Stimulated activated CD4-positive, alpha-beta T cell treated with anti-CD3 and anti-CD28 coated beads, Interleukin-12 subunit alpha, Interleukin-12 subunit beta, amount 100 ng/mL, for 4 hours (primary cell): ENCODE data around the gene RPUSD1.
"Not testable (repeated sequence)": the region's sequence is repeated elsewhere in the genome, so short reads cannot be mapped to it uniquely, and the experiment has no call there.

Experiments used
- DNase-seq: peaks from one replicate; pipeline ENCODE4 v3.0.0-alpha.2; 2020

The RPUSD1 gene

GRCh38 chr16:764184-764750, 23.9 kb downstream of the RPUSD1 start:
- no peak for DNase-seq

GRCh38 chr16:763369-764183, 24.6 kb downstream of the RPUSD1 start:
- DNase-seq: no peak

- no peak for DNase-seq
Observed at GRCh38 chr16:762595-763268, 25.4 kb downstream of the RPUSD1 start.

GRCh38 chr16:761625-762513, 26.3 kb downstream of the RPUSD1 start:
- DNase-seq: no peak

GRCh38 chr16:760545-761343, 27.4 kb downstream of the RPUSD1 start, which contains the start of gene MSLN:
TSS of gene MSLN (plus strand) at chr16:760734. CDS start at chr16:762681, 1,947 bp downstream.
- no peak for DNase-seq

- no peak for DNase-seq
Observed at GRCh38 chr16:760065-760464, 28.1 kb downstream of the RPUSD1 start.

GRCh38 chr16:759110-759910, 28.9 kb downstream of the RPUSD1 start:
- no peak for DNase-seq

- DNase-seq: no peak
Observed at GRCh38 chr16:756428-756827, 31.8 kb downstream of the RPUSD1 start.

GRCh38 chr16:754656-755055, 33.5 kb downstream of the RPUSD1 start:
- no peak for DNase-seq

GRCh38 chr16:754121-754607, 34.0 kb downstream of the RPUSD1 start:
- DNase-seq: not testable (repeated sequence)

GRCh38 chr16:752007-752312, 36.2 kb downstream of the RPUSD1 start:
- no peak for DNase-seq

- DNase-seq: no peak
Observed at GRCh38 chr16:751152-752006, 36.8 kb downstream of the RPUSD1 start.

GRCh38 chr16:750485-750884, 37.7 kb downstream of the RPUSD1 start:
- no peak for DNase-seq

- no peak for DNase-seq
Observed at GRCh38 chr16:749010-749409, 39.2 kb downstream of the RPUSD1 start.

- no peak for DNase-seq
Observed at GRCh38 chr16:747978-748746, 40.0 kb downstream of the RPUSD1 start.

- no peak for DNase-seq
Observed at GRCh38 chr16:746637-747036, 41.5 kb downstream of the RPUSD1 start.

GRCh38 chr16:745739-746138, 42.4 kb downstream of the RPUSD1 start:
- no peak for DNase-seq

- no peak for DNase-seq
Observed at GRCh38 chr16:743794-744500, 44.2 kb downstream of the RPUSD1 start.

- DNase-seq: not testable (repeated sequence)
Observed at GRCh38 chr16:742894-743293, 45.3 kb downstream of the RPUSD1 start.
